ENCODE data around the gene CNOT2. TPM values are rescaled to one million over a fixed set of nuclear protein-coding genes. Genes with fewer than 3 reads are reported as not detected.

CNOT2 gene
- total RNA-seq (2021) (59.7 to 64.7 TPM (median 60.5 TPM) in 3 replicates), Bru-seq, nascent RNA (percentile 94 among the genes with signal in this experiment)
- long read RNA-seq, experiment 1, full-length matches to known transcripts, result 240 of 368 reads
- long read RNA-seq, experiment 1, partial matches to known transcripts, result 44 of 368 reads
- long read RNA-seq, experiment 1, other reads (novel, unspliced or antisense), result 84 of 368 reads
- long read RNA-seq, experiment 2, transcript CNOT2-201 (16 exons, 3,282 nt), result major isoform, 13 of 80 reads
- long read RNA-seq, experiment 2, partial matches to known transcripts, result 32 of 80 reads
- long read RNA-seq, experiment 2, other reads (novel, unspliced or antisense), result 32 of 80 reads
- long read RNA-seq, experiment 3, full-length matches to known transcripts, result 159 of 235 reads
- long read RNA-seq, experiment 3, partial matches to known transcripts, result 30 of 235 reads
- long read RNA-seq, experiment 3, other reads (novel, unspliced or antisense), result 46 of 235 reads

DNA sequence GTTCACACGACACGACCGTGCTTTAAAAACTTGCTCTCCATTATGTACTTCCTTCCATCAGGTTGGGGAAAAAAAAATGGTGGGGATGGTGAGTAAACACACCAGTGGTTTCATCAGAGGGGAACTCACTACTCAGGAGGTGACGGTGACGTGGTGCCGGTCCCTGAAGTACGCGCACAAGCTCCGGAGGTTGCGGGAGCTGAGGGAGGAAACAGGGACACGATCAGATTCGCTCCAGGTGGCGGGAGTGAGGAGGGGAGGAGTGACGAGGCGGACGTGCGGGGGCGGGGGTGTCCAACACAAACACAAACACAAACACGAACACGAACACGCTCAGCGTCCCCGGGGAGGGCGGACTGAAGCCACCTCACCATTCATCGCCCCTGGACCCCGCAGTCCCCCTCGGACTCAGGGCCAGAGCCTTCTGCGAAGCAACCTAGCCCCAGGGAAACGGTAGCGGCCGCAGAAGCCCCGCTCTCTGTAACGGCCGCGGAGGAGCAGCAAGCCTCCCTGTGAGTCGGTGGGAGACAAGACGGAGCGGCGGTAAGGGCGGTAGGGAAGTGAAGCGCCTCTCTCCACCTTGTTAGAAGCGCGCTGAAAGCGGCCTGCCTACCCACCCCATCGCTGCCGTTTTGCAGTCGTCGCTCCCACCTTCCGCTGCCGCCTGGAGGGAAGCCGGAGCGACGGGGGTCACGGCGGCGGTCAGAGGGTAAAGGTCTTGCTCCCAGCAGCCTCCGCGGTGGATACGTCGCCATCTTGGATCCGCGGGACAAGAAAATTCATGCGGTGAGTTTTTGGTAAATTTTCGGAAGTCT is at the start of gene CNOT2:
Gene CNOT2 (plus strand): TSS at position 739 of the 815 bp plus-strand sequence. CDS start 34,794 bp downstream, outside the sequence.
- H3K36me3 Mint-ChIP-seq, result peaks cover 35% of the 10 kb centered on the region
- ChIA-PET CTCF (no interaction called here), POLR2A (interaction anchor here (1.0 to 2.5 kb wide), 2 partner anchors 45 to 123 kb away, joined by 3 to 12 read pairs; partner anchors contain the start of gene KCNMB4)
- H3K27ac Mint-ChIP-seq, result peak within 1 kb of the TSS; percentile 100
- no peaks in the 10 kb centered on the region for H3K9me3 Mint-ChIP-seq
- no peaks in the 10 kb centered on the region for H3K27me3 Mint-ChIP-seq (ENCODE audit: low read depth)
- peak; percentile 88 for DNase-seq (ENCODE audit: low spot score)
- peaks cover 56% of the 10 kb centered on the region for H3K4me1 Mint-ChIP-seq
- H3K4me3 Mint-ChIP-seq, result peak within 1 kb of the TSS; percentile 99
- ATAC-seq, result peak; percentile 88
- TF ChIP-seq, protein P1, sequence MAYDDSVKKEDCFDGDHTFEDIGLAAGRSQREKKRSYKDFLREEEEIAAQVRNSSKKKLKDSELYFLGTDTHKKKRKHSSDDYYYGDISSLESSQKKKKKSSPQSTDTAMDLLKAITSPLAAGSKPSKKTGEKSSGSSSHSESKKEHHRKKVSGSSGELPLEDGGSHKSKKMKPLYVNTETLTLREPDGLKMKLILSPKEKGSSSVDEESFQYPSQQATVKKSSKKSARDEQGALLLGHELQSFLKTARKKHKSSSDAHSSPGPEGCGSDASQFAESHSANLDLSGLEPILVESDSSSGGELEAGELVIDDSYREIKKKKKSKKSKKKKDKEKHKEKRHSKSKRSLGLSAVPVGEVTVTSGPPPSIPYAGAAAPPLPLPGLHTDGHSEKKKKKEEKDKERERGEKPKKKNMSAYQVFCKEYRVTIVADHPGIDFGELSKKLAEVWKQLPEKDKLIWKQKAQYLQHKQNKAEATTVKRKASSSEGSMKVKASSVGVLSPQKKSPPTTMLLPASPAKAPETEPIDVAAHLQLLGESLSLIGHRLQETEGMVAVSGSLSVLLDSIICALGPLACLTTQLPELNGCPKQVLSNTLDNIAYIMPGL (CRISPR knock-in tag; IDR thresholded peaks at IDR 0.05), result peak; percentile 75; the same call in 1 of the 2 replicates
- TF ChIP-seq EMX1 (CRISPR knock-in tag; IDR thresholded peaks at IDR 0.05) (no peak), IRF1 (CRISPR knock-in tag; IDR thresholded peaks at IDR 0.05) (no peak), NR1H2 (CRISPR knock-in tag; IDR thresholded peaks at IDR 0.05) (no peak), TP53 (CRISPR knock-in tag; IDR thresholded peaks at IDR 0.05) (0 out of 2 replicates have a peak, but pooled peaks have one; percentile 26), SMAD3 (CRISPR knock-in tag; IDR thresholded peaks at IDR 0.05; ENCODE audit: borderline replicate concordance) (peak; percentile 38), MAX (CRISPR knock-in tag; IDR thresholded peaks at IDR 0.05) (peak; percentile 54), NR3C1 (CRISPR knock-in tag; conservative IDR thresholded peaks at IDR 0.05; ENCODE audit: low read depth) (no peak), ELF4 (CRISPR knock-in tag; IDR thresholded peaks at IDR 0.05; ENCODE audit: low read depth) (no peak), ZBTB43 (CRISPR knock-in tag; IDR thresholded peaks at IDR 0.05) (no peak), CREB1 (CRISPR knock-in tag; IDR thresholded peaks at IDR 0.05) (0 out of 2 replicates have a peak, but pooled peaks have one; percentile 51), ZNF219 (CRISPR knock-in tag; IDR thresholded peaks at IDR 0.05; ENCODE audit: borderline replicate concordance) (no peak), ZNF671 (CRISPR knock-in tag; IDR thresholded peaks at IDR 0.05) (no peak), RELA (CRISPR knock-in tag; IDR thresholded peaks at IDR 0.05; ENCODE audit: borderline replicate concordance) (peak; percentile 58; the same call in 1 of the 2 replicates), CBFB (CRISPR knock-in tag; IDR thresholded peaks at IDR 0.05; ENCODE audit: low read depth) (no peak), ZNF396 (CRISPR knock-in tag; IDR thresholded peaks at IDR 0.05; ENCODE audit: borderline replicate concordance) (no peak), KAT7 (CRISPR knock-in tag; IDR thresholded peaks at IDR 0.05; ENCODE audit: borderline replicate concordance) (0 out of 2 replicates have a peak, but pooled peaks have one; percentile 96)
- TF ChIP-seq, protein P2, sequence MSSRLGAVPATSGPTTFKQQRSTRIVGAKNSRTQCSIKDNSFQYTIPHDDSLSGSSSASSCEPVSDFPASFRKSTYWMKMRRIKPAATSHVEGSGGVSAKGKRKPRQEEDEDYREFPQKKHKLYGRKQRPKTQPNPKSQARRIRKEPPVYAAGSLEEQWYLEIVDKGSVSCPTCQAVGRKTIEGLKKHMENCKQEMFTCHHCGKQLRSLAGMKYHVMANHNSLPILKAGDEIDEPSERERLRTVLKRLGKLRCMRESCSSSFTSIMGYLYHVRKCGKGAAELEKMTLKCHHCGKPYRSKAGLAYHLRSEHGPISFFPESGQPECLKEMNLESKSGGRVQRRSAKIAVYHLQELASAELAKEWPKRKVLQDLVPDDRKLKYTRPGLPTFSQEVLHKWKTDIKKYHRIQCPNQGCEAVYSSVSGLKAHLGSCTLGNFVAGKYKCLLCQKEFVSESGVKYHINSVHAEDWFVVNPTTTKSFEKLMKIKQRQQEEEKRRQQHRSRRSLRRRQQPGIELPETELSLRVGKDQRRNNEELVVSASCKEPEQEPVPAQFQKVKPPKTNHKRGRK (CRISPR knock-in tag; IDR thresholded peaks at IDR 0.05; ENCODE audit: borderline replicate concordance), result no peak
- TF ChIP-seq, protein P3, sequence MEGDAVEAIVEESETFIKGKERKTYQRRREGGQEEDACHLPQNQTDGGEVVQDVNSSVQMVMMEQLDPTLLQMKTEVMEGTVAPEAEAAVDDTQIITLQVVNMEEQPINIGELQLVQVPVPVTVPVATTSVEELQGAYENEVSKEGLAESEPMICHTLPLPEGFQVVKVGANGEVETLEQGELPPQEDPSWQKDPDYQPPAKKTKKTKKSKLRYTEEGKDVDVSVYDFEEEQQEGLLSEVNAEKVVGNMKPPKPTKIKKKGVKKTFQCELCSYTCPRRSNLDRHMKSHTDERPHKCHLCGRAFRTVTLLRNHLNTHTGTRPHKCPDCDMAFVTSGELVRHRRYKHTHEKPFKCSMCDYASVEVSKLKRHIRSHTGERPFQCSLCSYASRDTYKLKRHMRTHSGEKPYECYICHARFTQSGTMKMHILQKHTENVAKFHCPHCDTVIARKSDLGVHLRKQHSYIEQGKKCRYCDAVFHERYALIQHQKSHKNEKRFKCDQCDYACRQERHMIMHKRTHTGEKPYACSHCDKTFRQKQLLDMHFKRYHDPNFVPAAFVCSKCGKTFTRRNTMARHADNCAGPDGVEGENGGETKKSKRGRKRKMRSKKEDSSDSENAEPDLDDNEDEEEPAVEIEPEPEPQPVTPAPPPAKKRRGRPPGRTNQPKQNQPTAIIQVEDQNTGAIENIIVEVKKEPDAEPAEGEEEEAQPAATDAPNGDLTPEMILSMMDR (IDR thresholded peaks at IDR 0.05), result no peak
- TF ChIP-seq, protein P4, sequence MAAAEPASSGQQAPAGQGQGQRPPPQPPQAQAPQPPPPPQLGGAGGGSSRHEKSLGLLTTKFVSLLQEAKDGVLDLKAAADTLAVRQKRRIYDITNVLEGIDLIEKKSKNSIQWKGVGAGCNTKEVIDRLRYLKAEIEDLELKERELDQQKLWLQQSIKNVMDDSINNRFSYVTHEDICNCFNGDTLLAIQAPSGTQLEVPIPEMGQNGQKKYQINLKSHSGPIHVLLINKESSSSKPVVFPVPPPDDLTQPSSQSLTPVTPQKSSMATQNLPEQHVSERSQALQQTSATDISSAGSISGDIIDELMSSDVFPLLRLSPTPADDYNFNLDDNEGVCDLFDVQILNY (CRISPR knock-in tag; IDR thresholded peaks at IDR 0.05), result no peak
- TF ChIP-seq, protein P5, sequence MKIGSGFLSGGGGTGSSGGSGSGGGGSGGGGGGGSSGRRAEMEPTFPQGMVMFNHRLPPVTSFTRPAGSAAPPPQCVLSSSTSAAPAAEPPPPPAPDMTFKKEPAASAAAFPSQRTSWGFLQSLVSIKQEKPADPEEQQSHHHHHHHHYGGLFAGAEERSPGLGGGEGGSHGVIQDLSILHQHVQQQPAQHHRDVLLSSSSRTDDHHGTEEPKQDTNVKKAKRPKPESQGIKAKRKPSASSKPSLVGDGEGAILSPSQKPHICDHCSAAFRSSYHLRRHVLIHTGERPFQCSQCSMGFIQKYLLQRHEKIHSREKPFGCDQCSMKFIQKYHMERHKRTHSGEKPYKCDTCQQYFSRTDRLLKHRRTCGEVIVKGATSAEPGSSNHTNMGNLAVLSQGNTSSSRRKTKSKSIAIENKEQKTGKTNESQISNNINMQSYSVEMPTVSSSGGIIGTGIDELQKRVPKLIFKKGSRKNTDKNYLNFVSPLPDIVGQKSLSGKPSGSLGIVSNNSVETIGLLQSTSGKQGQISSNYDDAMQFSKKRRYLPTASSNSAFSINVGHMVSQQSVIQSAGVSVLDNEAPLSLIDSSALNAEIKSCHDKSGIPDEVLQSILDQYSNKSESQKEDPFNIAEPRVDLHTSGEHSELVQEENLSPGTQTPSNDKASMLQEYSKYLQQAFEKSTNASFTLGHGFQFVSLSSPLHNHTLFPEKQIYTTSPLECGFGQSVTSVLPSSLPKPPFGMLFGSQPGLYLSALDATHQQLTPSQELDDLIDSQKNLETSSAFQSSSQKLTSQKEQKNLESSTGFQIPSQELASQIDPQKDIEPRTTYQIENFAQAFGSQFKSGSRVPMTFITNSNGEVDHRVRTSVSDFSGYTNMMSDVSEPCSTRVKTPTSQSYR (CRISPR knock-in tag; IDR thresholded peaks at IDR 0.05), result no peak
